Embryonic facial prominence (tissue), 1 donor: ENCODE results near the gene CTNNBL1.

Source experiments
- DNase-seq: peaks from one replicate; pipeline ENCODE4 v3.0.0-alpha.2; 2016; ENCODE audit errors: extremely low spot score

CTNNBL1 gene

GRCh38 chr20:37777012-37777950, 83.5 kb downstream of the CTNNBL1 start:
- no peak for DNase-seq

GRCh38 chr20:37777988-37778659, 84.3 kb downstream of the CTNNBL1 start:
- no peak for DNase-seq

DNA sequence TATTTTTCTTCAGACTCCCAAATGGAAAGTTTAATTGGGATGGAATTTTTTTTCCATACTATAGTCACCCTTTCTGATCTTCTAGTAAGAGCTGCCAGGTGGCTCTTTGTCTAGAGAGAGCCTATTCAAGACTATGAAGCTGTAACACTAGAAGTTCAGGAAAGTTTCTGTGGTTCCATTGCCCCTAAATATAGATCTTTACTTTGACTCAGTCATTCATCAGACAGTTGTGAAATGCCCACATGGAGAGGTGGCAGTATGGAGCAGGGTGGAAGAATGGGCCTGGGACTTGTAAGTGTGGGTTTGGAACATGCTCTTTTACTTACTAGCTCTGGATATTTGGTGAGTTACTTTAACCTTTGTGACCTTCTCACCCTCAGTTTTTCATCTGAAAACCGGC, 87.8 kb downstream of the CTNNBL1 start:
- no peak for DNase-seq

DNA sequence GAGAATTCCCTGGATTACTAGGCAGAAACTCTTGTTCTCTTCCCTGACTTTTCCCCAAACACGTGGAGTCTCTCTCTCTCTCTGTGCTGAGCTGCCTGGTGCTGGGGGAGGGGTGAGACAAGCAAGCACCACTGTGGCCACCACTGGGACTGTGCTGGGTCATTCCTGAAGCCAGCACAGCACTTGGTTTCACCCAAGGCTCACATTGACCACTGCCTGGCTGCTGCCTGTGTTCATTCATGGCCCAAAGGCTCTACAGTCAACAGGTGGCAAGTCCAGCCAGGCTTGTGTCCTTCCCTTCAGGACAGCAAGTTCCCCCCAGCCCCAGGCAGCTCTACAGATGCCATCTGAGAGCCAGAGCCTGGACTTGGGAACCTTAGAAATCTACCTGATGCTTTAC, 92.2 kb downstream of the CTNNBL1 start:
- no peak for DNase-seq

DNA sequence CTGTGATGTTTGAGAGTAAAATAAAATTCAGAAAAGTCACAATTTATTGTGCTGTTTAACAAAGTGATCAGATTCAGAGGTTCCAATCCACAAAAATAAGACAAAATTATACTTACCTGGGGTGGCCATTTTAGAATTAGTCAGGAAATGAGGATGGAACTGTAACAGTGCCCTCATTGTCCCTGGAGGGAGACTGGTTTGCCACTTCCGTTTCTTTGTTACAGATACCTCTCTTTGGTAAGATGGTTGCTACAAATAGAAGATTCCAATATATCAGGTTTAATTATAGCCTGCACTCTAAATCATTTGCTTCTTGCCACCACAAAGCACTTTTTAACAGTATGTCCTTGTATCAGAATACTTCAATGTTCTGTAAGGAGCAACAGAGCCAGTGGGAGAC, 95.6 kb downstream of the CTNNBL1 start:
- DNase-seq = no peak

- DNase-seq = no peak
Measured at GRCh38 chr20:37790900-37791299, 97.1 kb downstream of the CTNNBL1 start.

DNA sequence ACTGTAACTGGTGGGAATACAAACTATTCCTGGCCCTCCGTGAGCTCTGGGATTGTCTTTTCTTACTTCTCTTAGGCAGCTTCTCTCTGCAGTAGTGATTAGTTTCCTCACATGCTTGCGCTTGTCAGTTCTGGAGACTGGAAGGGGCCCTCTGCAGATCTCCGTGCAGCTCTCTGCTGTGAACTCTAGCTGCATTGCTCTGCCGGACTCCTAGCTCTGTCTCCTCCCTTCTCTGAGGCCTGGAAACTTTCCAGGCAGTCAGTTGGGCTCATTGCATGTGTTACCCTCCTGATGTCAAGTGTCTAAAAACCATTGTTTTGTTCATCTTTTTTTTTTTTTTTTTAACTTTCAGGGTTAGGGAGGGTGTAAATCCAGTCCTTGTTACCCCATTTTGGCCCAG, 102.3 kb downstream of the CTNNBL1 start:
- DNase-seq = no peak

GRCh38 chr20:37796733-37797132, 102.9 kb downstream of the CTNNBL1 start:
- DNase-seq = no peak

DNA sequence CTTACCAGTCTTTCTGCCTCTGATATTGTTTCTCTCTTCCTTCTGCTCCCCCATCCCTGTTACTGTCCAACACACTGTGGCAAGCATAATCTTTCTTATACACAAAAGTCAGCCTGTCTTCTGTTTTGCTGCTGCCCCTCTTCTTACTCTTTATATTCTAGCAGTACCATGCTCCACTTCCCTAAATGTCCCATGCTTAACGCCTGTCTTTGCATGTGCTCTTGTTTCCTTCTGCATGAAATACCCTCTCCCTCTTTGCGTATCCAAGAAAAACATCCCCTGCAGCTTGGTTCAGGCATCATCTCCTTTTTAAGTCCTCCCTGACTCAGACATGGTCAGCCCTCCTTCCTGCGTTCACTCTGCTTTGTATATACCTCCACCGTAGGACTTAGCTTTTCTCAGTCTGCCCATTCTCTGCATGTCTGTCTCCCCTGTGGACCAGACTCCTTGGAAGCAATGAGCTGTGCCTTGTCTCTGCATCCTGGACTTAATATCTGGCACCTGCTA, 103.9 kb downstream of the CTNNBL1 start:
- DNase-seq = no peak

GRCh38 chr20:37798312-37798711, 104.5 kb downstream of the CTNNBL1 start:
- DNase-seq = no peak

- DNase-seq = no peak
Measured at GRCh38 chr20:37800618-37801017, 106.8 kb downstream of the CTNNBL1 start.

- DNase-seq = no peak
Measured at GRCh38 chr20:37801921-37802320, 108.1 kb downstream of the CTNNBL1 start.

GRCh38 chr20:37803438-37804307, 109.8 kb downstream of the CTNNBL1 start:
- no peak for DNase-seq

- no peak for DNase-seq
Measured at GRCh38 chr20:37804584-37805566, 111.0 kb downstream of the CTNNBL1 start.

- DNase-seq = no peak
Measured at GRCh38 chr20:37807471-37808232, 113.8 kb downstream of the CTNNBL1 start.

DNA sequence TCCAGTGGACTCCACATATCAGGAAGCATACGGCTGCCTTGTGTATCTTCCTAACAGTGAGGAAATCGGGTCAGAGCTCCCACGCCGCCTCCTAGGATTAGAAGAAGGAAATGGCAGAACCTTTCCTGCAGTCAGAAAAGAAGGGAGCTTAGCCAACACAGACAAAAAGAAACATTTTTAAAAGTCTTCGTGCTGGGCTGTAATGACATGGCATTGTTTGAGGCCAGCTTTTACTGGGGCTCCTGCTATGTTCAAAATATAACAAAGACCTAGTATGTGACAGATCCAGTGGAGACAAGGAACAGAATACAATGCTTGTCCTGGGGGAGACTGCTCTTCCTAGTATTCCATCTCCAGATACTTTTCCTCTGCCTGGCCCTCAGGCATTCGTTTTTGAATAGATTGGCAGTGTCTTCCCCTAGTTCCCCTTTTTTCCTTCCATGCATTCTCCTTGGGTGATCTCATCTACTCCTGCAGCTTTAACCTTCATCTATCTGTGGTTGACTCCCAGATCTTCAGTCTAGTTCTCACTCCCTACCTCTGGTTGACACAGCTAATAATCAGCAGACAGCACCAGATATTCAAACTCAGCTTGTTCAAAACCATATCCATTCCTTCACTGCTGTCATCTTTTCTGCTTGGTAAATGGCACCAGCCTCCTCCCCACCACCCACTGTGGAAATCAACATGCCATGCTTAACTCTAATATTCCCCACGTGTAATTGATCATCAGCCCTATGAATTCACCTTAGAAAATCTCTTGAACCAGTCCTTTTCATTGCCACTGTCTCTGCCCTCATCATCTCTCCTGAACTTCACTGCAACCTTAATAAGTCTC, 114.6 kb downstream of the CTNNBL1 start:
- no peak for DNase-seq

DNA sequence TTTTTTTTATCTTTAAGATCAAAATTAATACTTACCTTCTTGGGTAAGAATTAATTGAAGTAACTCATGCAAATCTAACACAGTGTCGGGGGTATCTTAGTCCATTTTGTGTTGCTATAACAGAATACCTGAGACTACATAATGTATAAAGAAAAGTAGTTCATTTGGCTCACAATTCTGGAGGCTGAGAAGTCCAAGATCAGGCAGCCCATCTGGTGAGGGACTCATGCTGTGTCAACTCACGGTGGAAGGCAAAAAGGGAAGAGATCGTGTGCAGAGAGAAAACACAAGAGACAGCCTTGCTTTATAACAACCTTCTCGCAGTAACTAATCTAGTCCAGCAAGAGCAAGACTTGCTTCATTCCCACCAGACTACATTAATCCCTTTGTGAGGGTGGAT, 116.2 kb downstream of the CTNNBL1 start:
- no peak for DNase-seq

- no peak for DNase-seq
Measured at GRCh38 chr20:37816003-37816402, 122.2 kb downstream of the CTNNBL1 start.

- DNase-seq = no peak
Measured at GRCh38 chr20:37816726-37817125, 122.9 kb downstream of the CTNNBL1 start.
